ENCODE results near the gene CLEC3A.
A peak's percentile ranks its signal among the peaks of the same experiment; 100 is the strongest.
"Not testable (repeated sequence)": the region's sequence is repeated elsewhere in the genome, so short reads cannot be mapped to it uniquely, and the experiment has no call there.

Gene CLEC3A

DNA sequence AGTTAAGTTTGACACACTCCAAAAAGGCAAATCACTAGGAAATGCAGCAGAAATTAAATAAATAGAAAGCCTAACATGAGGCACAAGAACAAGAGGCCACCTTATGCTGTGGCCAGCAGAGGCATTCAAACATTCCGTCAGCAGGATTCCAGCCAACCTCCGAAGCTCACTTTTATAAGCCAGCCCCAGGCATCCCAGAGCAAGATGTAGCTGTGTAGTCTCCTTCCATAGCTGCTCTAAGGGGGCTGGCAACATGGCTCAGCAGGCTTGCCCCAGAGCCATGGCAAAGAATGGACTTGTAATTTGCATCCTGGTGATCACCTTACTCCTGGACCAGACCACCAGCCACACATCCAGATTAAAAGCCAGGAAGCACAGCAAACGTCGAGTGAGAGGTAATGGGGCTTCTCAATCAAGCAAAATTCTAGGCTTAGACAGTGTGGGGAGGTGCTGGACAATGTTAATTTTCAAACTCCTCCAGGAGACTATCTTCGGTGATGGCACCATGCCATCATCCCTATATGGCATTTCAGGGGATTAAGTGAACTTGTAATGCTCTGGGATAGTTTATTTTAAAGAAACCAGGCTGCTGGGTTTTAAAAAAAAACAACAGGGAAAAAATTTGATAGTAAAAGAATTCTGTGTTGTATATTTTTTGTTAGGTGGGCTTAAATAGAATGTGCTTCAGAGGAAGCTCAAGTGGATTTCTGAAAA is at the start of gene CLEC3A:
Gene CLEC3A, plus strand, starts transcription at position 202 of the 714 bp plus-strand sequence. Its CDS starts 79 bp downstream, at position 281.
- no peak for DNase-seq

- DNase-seq = no peak
These were observed 47.5 kb upstream of the CLEC3A start for GRCh38 chr16:77974883-77975282.

- DNase-seq = no peak
These were observed 46.4 kb upstream of the CLEC3A start for GRCh38 chr16:77975942-77976341.

GRCh38 chr16:77977339-77977738 is 45.0 kb upstream of the CLEC3A start:
- no peak for DNase-seq

- no peak for DNase-seq
These were observed 37.2 kb upstream of the CLEC3A start for GRCh38 chr16:77985111-77985510.

DNA sequence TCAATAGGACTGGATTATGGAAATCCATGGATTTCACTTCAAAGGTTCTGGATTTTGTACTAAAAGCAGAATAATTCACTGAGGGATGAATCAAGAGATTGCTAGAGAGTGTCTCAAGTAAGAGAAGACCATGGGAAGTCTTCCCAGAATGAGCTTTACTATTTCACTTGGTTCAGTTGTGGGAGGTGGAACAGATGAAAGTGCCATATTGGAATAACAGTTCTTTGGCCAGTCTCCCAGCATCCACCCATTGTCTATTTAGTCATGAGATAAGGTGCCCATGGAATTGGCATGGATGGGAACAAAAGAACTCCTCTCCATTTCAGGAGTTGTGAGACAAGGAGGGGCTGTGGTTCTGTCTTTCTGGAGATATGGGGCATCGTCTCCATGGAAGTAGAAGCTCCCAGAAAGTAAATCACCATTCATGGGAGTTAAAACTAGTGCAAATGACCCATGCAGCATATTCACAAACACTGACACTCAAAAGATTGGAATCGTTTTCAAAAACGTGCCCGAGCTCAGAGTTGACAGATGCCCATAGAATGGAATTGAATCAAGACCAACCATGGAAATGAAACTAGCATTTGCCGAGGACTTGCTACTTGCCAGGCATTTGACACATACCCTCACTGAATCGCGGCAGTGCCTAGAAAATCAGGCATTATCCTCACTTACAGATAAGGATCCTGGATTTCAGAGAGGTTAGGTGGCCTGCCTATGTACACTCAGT is 36.2 kb upstream of the CLEC3A start:
- no peak for DNase-seq

GRCh38 chr16:77987810-77988209 is 34.5 kb upstream of the CLEC3A start:
- no peak for DNase-seq

- DNase-seq = no peak
These were observed 32.5 kb upstream of the CLEC3A start for GRCh38 chr16:77989846-77990245.

GRCh38 chr16:77991701-77992100 is 30.6 kb upstream of the CLEC3A start:
- no peak for DNase-seq

DNA sequence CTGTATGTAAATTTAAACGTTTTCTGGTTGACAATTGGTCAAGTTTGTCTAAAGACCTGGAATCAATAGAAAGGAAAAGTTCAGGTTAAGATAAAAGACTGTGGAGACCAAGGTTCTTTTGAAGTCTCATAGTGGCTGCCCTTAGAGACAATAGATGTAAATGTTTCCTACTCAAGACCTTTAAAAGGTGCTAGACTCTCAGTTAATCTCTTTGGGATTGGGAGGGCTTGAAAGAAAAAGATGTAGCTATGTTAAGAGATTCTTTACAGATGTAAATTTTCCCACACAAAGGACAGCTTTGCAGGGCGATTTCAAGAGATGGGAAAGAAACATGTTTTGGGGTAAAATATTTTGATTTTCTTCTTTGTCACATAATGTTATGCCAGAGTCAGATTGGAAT is 30.0 kb upstream of the CLEC3A start:
- DNase-seq = not testable (repeated sequence)

DNA sequence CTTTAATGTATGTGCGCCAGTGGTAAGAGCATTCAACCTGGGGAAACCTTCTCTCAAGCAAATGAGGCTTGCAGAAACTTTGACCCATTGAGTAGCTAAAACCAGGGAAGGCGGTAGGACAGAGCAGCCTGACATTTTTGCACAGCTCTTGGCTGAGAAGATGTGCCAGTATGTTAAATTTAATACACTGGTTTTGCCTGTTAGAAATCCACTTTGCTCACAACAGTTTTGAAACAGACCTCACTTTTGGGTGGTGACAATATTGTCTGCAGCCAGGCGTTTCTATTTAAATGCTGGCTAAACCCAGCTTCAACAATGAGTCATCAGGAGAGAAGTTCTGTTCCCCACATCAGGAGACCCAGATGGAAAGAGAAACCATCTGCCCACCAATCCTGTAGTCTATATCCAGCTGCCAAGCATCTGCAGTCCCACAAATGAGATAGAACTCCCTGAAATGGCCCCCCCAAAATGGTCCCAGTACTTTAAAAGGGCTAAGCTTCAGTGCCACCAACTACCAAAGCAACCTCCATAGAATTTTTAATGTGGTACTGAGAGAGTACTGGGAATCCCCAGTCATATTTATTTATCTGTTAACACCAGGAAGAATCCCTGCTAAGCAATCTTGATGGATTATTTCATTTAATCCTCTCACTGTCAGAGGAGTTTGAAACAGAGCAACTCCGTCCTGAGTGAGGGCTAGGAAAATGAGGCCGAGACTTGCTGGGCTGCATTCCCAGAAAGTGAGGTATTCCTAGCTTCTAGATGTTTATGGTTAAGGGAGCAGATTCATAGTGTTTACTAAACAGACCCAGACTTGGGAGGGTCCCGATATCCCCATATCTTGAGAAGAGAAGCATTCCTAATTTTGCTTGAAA is 29.0 kb upstream of the CLEC3A start:
- DNase-seq = no peak

- no peak for DNase-seq
These were observed 26.4 kb upstream of the CLEC3A start for GRCh38 chr16:77995843-77996455.

DNA sequence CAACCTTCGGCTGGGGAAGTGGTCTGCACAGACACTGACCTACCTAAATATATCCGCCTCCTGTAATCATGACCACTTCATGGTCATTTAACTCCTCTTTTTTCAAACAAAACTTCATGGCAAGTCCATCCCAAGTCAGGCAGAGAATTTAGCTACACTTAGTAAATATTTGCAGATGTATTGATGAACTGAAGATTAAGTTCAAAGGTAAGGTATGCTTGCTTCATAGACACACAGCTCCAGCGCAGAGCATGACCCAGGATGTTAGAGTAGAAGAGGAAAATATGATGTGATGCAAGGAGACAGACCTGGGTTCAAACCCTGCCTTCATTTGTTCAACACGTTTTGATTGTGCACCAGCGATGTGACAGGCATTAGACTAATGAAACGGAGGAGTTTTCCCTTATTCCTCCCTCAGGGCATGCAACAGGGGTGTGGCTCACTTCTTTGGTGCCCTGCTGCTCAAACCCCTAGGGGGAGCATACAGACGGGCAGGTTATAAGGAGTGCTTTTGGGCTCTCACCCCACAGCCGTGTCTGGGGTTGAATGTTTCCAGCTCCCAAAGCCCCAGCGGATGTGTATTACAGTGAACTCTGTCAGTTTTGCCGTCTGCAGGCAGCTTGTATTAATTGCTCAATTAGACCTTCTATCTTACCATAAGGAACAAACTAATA is 23.9 kb upstream of the CLEC3A start:
- DNase-seq = no peak

GRCh38 chr16:78001451-78002025 is 20.8 kb upstream of the CLEC3A start:
- DNase-seq = no peak

DNA sequence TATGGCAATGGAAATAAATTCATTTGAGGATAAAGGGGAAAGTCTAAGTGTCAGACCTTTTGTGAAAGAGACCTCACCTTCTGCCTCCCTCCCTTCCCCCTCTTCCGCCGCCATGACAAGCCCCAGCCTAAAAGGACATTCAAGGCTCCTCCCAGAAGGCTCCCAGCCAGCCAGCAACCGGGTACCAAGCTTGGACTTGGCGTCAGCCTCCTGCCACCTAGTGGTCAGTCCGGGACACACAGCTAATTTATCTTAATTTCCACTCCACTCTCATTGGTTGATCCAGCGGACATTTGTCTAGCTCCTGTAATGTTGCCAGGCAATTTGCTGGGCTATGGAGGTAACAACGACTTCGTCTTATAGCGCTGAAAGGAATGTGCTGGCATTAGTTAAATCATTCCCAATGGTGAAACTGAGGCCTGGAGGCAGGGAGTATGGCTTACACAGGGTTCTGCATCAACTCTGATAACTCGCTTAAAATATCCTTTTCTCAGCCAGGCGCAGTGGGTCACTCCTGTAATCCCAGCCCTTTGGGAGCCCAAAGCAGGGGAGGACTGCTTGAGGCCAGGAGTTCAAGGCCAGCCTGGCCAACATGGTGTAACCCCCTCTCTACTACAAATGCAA is 19.3 kb upstream of the CLEC3A start:
- DNase-seq = peak; percentile 78 to 82

GRCh38 chr16:78004517-78004916 is 17.8 kb upstream of the CLEC3A start:
- no peak for DNase-seq

DNA sequence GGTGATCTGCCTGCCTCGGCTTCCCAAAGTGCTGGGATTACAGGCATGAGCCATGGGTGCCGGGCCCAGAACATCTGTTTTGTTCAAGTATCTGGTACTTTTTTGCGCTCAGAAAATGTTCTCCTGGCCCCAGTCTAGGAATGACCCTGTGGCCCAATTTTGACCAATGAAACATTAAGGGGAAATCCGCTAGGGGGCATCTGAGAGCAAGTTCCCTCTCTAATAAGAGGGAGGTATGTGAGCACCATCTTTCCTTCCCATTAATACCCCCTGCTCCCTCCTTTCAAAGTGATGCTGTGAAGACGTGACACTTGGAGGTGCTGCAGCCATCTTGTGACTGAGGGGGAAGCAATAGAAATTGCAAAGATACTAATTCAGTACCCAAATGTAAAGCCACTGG is 16.5 kb upstream of the CLEC3A start:
- peak; percentile 21 to 22 for DNase-seq

DNA sequence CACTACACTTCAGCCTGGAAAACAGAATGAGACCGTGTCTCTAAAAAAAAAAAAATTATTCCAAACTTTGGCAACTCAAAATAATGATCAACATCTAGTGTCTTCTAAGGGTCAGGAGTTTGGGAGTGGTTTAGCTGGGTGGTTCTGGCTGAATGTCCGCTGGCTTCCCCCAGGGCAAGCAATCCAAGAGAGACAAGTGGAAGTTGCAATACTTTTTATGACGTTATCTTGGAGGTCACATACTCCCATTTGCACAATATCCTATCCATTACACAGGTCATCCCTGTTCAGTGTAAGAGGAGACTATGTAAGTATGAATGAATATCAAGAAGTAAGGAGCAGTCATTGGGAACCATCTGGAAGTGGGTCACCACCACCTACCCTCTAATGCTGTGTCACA is 15.2 kb upstream of the CLEC3A start:
- DNase-seq = no peak

DNA sequence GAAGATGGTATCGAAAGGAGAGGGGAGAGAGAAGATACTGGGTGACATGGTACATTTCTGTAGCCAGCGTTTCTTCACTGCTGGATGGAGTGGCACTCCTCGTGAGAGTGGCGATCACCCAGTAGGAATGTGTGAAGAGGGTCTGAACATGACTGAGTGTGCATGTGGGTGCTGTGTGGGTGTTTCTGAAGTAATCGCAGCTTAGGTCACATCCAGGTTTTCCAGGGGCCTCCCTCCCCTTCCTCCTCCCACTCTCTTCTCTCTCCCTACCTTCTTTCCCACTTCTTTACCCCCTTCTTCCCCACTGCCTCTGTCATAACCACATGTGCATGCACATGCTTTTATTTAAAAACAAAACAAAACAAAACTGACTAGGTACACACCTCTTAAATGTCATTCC is 1.8 kb downstream of the CLEC3A start:
- DNase-seq = no peak

GRCh38 chr16:78025631-78026030 is 3.3 kb downstream of the CLEC3A start:
- no peak for DNase-seq

DNA sequence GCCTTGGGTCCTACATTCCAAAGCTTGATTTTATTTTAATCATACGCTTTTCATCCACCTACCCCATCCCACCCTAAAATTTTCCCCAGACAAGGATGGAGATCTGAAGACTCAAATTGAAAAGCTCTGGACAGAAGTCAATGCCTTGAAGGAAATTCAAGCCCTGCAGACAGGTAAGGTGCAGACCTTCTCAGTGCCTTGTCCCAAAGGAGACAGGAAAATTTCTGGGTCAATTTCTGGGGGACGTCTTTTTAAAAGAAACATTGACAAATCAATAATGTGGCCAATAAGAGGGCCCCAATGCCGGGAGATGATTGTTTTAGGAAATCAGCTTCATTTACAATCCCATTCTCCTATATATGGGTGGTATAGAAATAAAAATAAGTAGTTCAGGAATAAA is 5.7 kb downstream of the CLEC3A start:
- DNase-seq = no peak

DNA sequence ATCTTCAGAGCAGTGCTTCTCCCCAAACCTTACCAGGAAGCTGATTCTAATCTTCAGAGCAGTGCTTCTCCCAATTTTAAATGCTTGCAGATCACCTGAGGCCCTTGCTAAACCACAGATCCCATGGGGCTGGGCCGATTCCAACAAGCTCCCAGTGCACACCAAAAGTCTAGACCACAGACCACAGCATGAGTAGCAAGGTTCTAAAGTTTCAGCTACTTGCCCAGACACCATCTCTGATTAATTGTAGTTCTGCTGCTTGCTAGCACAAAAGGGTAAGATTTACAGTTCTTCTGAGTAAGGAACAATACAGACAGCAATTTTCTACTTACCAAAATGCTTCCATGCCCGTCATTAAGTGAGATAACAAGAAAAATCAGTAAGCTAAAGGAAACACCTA is 12.2 kb downstream of the CLEC3A start:
- peak in 1 of 2 experiments; percentile 28 for DNase-seq
